ENCODE results near the gene CRYGB.

CRYGB gene, protein sequence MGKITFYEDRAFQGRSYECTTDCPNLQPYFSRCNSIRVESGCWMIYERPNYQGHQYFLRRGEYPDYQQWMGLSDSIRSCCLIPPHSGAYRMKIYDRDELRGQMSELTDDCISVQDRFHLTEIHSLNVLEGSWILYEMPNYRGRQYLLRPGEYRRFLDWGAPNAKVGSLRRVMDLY

GRCh38 chr2:208146006-208146405, at the start of gene CRYGB:
TSS of gene CRYGB (minus strand) at chr2:208146158. CDS start at chr2:208146120, 38 bp downstream.
- DNase-seq = no peak

GRCh38 chr2:208195531-208195930, 49.6 kb upstream of the CRYGB start:
- DNase-seq = no peak

DNA sequence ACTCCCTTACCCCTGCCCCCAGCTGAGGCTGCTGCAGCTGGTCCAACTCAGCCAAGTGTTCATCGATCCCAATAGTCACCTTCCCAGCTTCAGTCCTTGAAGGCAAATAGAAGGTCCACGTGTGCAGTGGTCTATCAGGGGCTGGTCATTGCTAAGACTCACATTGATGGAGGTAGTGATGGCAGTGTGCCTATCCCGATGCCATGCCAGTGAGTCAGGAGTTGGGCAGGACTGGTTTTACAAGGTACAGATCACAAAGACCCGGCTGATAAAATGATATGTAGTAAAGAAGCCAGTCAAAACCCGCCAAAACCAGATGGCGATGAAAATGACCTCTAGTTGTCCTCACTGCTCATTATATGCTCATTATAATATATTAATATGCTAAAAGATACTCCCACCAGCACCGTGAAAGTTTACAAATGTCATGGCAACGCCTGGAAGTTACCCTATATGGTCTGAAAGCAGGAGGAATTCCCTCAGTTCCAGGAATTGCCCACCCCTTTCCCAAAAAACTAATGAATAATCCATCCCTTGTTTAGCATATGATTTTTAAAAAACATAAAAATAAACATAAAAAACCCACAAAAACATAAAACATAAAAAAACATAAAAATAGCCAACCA, 46.8 kb upstream of the CRYGB start:
- no peak for DNase-seq

GRCh38 chr2:208189810-208190503, 44.0 kb upstream of the CRYGB start, which contains the start of gene C2orf80:
TSS of gene C2orf80 (minus strand) at chr2:208190030. CDS start at chr2:208186986, 3,044 bp downstream.
- DNase-seq = no peak

DNA sequence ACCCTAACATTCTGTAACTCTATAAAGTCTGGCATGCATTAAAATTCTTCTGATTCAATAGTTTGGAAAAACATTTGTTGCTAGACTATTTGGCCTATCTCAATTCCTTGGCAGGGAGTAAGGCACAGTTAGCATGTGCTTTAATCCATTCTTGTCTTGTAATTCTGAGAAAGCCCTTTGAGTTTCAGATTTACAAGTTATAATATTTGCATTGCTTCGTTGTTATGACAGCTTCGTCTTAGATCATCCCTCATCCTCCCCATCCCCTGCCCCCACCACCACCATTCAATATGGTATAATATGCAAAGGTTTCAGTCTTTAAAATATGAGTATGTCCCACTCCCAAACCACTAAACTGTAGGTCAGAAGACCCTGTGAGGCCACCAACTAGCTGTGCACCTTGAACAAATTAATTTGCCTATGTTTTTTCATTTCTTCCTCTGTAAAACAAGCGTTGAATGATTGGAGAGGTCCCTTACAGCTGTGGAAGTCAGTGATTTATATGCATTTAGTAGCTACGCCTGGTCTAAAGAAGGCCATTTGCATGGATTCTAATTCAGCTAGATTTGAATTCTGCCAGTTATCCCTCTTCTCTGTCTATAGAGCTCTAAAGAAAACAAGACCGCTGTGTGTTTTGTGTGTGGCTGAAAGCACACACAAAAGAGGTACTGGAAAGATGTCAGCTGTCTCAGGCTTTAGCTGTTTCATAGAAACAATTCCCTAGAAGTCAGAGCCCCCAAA, 43.3 kb upstream of the CRYGB start:
- peak; percentile 3 for DNase-seq

GRCh38 chr2:208186893-208187292, 40.9 kb upstream of the CRYGB start:
- DNase-seq = no peak

DNA sequence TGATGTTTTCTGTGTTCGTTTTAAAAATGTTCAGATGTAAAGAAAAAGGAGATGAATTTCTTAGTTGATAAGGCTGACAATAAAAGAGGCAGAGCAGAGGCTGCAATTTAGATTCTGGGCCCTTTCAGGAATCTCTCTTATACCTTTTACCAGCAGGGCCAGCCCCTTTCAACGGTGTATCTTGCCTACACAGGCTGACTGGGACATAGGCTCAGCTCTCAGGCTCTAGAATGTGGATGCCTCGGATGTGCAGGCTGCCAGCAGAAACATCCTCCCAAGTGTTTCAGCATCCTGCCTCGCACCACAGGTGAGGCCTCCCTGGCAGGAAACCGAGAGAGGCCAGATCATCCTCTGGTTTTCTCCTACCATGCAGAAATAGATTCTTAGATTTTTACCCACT, 40.5 kb upstream of the CRYGB start:
- no peak for DNase-seq

- no peak for DNase-seq
Observed at GRCh38 chr2:208183972-208184705, 38.2 kb upstream of the CRYGB start.

DNA sequence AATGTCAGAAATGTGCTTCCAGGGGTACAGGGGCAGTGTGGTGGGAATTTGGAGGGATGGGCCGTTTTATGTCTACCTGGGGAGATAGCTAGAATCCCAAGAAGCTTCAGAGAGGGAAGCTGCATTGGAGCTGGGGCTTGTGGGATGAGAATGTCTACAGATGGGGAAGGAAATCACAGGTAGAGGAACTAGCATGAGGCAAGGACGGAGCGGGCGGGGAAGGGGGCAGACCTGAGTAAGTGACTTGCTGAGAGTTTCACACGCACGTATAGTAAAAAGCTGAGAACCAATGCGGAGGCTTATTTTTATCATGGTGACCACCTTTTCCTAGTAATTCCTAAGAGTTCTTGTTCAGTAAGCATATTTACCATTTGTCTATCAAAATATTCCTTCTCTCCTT, 37.6 kb upstream of the CRYGB start:
- no peak for DNase-seq

- DNase-seq = no peak
Observed at GRCh38 chr2:208182835-208183234, 36.9 kb upstream of the CRYGB start.

DNA sequence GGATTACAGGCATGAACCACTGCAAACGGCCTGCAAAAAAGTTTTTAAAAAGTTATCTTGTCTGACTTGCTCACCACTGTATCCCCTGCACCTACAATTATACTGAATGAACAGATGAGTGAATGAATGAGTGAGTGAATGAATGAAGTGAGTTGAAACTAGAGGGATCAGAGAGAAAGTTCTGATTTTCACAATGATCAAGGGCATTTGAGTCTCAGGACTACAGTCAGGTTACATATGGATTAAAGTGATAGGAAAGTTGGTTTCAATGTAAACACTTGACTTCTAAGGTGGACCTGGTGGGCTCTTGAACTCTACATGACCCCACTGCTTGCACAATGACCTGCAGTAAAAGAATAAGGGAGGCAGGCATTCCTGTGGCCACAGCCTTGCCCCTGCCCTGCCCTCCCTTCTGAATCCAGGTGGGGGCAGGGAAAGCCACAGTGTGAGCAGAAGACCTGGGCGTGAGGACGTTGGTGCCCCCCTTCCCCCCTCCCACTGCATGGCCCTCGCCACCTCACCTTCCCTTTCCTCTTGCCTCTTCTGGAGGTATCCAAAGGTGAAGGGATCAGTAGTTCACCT, 33.2 kb upstream of the CRYGB start:
- DNase-seq = no peak

GRCh38 chr2:208175840-208176153, 29.8 kb upstream of the CRYGB start:
- no peak for DNase-seq

DNA sequence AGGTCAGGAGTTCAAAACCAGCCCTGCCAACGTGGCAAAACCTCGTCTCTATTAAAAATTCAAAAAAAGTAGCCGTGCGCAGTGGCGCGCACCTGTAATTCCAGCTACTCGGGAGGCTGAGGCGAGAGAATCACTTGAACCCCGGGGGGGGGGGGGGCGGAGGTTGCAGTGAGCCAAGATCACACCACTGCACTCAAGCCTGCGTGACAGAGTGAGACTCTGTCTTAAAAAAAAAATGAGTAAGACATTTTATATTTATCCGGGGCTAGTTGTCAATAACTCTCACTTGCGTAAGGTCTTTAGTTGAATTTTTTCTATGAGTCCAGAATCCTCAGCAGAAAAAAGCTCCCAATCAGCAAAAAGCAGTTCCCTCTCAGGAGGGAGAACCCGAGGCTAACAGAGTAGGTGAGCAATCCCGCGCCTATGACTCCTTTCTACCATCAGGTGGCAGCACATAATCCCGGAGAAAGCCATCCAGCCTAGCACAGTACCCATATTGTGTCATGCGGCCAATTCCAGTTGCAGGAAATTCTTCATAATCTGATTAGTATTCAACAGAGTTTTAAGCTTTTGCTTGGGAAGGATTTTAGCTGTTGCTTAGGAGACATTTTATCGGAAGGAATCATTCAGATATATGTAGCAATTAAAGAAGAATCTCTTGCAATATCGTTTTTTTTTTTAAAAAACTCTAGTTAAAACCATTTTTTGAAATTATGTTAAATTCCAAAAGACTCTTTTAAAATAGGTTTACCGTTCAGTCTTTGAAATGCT, 29.3 kb upstream of the CRYGB start:
- peak; percentile 76 for DNase-seq

GRCh38 chr2:208174144-208174543, 28.2 kb upstream of the CRYGB start:
- no peak for DNase-seq

- no peak for DNase-seq
Observed at GRCh38 chr2:208172125-208172524, 26.2 kb upstream of the CRYGB start.

DNA sequence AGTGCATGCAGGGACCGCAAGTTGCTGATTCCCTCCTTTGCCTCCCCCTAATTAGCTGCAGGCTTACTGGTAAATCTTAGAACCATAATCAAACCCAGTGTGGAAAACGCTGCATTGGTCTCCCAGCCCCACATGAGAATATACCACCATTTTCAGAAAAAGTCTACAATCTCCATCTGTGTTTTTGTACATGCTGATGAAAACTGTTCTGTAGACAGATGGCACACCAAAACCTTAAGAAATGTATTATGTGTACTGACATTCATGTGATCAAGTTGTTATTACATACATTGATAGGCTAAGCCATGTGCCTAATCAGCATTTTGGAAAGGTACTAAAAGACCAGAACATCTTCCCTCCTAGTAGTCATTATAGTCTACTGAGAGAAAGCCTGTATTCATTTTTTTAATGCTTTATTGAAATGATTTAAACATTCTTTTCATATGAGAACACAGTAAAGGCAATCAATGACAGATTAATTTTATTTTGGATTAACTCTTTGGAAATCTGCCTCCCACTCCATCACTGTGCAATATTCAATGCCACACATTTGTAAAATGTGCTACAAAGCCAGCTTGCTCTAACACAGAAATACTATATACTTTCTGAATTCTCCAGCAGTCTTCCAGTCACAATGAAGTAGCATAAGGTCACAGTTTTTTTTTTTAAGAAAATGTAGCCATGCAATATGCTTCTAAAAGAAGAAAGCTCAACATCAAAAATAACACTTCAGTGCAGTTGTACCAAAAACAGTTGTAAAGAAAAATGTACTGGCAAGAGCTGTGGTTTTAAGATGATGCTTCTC, 19.2 kb upstream of the CRYGB start:
- DNase-seq = no peak

DNA sequence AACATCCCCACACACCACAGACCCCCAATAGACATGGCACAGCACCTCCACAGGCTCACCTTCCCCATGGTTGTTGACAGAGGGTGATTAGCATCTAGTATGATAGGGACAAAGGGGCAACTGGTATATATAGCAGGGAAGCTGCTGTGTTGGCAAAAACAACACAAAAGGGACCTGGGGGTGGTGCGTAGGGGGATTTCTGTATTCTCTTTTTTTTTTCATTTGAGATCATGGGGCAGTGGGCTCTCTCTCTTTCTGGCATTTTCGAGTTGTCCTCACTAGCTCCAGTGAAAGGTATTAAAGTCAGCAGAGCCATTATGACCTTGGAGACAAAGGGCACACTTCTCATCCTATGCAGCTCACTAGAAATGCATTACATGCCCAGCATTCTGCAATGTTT, 17.5 kb upstream of the CRYGB start, which contains the start of gene CRYGA:
Gene CRYGA (minus strand): TSS at position 101 of the 400 bp plus-strand sequence. CDS start 33 bp downstream, at position 68.
- DNase-seq = no peak

DNA sequence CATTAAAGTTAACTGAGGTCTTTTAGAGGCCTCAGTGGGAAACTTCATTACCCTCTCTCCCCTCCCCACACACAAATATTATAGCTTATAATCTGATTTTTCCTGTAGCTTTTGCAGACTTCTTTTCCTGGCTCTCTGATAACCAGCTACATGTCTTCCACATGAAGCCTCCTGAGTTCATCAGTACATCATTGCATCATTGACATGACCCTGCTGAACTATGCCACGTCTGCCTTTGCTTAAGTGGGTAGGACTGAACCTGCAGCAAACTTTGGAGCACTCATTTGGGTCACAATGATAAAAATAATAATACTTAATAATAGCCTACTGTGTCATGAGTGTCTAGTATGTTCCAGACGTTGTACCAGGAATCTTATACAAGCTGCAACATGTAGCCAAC, 10.5 kb upstream of the CRYGB start:
- DNase-seq = no peak

DNA sequence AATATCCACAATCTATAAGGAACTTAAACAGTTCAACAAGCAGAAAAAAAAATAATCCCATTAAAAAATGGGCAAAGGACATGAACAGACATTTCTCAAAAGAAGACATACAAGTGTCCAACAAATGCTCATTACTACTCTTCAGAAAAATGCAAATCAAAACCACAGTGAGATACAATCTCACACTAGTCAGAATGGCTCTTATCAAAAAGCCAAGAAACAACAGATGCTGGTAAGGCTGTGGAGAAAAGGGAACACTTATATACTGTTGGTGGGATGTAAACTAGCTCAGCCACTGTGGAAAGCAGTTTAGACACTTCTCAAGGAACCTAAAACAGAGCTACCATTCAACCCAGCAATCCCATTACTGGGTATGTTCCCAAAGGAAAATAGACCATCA, 7.2 kb upstream of the CRYGB start:
- DNase-seq = no peak

GRCh38 chr2:208150956-208151355, 5.0 kb upstream of the CRYGB start:
- DNase-seq = no peak

GRCh38 chr2:208150094-208150493, 4.1 kb upstream of the CRYGB start:
- DNase-seq = no peak

Measured in activated CD4-positive, alpha-beta T cell treated with anti-CD3 and anti-CD28 coated beads, Interleukin-10, Interleukin-2, amounts not matched to agents 100 ng/mL and 50 ng/mL, durations not matched to agents 16 hours and 8 hours (primary cell).